ENCODE results near the gene PRKAR1B. TPM values are rescaled to one million over a fixed set of nuclear protein-coding genes. Genes with fewer than 3 reads are reported as not detected.

PRKAR1B gene
- total RNA-seq, 1 experiment from 2014 or later, result 27.2 TPM

DNA sequence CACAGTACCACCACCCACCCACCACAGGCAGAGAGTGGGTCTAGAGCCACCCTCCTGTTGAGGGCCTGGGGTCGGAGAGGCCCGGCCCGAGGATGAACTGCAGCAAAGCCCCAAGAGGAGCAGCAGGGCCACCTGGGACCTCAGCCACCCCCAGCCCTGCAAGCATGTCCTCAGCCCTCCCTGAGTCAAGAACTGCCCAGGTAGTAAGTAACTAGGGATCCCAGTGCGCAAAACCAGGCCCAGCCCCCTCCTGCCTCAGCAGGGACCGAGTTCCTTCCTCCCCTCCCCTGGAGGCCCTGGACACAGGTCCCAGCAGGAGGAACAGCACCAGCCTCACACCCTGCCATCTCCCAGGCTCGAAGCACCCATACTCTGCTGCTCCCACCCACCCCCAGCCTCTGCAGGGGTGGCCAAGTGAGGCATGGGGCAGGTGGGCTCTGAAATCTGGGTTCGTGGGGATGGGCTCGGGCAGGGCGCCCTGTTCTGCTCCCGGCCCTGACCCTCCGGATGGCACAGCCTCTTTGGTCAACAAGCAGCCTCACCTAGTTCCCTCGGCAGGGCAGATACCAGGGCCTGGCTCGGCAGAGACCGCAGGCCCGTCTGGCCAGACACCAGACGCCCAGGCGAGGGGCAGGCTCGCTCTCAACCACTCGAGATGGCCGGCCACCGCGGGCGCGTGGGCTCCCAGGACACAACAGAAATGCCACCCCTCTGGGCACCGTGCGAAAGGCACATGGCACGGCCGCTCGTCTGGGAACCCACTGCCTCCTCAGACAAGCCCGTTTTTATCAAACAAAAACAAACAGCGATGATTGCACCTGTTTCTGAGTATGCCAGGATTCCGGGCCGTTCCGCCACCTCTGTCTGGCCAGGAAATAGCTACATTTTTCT lies 222.6 kb downstream of the PRKAR1B start:
- TF ChIP-seq CTCF (conservative IDR thresholded peaks at IDR 0.05; ENCODE audit: low read depth, low read length) (no peak), EZH2 (IDR thresholded peaks at IDR 0.05; ENCODE audit: borderline replicate concordance, low read depth, low read length, poor library complexity, severe bottlenecking) (no peak)
- intact Hi-C loops (cut with micrococcal nuclease; ENCODE audit: unreplicated experiment), result no loop called here
- no peak overlapping the region for H3K4me3 ChIP-seq (ENCODE audit: low read depth, low read length, poor library complexity, severe bottlenecking)
- H3K27ac ChIP-seq (ENCODE audit: low read depth, low read length, poor library complexity, severe bottlenecking), result no peak overlapping the region
- no peaks in the 10 kb centered on the region for H3K4me1 ChIP-seq (ENCODE audit: insufficient read depth, low read length, poor library complexity, severe bottlenecking)
- no peaks in the 10 kb centered on the region for H3K36me3 ChIP-seq (ENCODE audit: insufficient read depth, low read length, poor library complexity, severe bottlenecking)
- H3K9me3 ChIP-seq (ENCODE audit: low read depth, low read length, poor library complexity, severe bottlenecking), result no peaks in the 10 kb centered on the region
- no peaks in the 10 kb centered on the region for H3K27me3 ChIP-seq (replicated peaks; ENCODE audit: insufficient read depth, low read depth, low read length, poor library complexity)
- ChIA-PET POLR2A (ENCODE audit: low non-redundant PET) (no interaction called here), CTCF (no interaction called here)
- BruUV-seq (replicated peaks), result no TSS peak
- no peak for DNase-seq (ENCODE audit: low spot score)

DNA sequence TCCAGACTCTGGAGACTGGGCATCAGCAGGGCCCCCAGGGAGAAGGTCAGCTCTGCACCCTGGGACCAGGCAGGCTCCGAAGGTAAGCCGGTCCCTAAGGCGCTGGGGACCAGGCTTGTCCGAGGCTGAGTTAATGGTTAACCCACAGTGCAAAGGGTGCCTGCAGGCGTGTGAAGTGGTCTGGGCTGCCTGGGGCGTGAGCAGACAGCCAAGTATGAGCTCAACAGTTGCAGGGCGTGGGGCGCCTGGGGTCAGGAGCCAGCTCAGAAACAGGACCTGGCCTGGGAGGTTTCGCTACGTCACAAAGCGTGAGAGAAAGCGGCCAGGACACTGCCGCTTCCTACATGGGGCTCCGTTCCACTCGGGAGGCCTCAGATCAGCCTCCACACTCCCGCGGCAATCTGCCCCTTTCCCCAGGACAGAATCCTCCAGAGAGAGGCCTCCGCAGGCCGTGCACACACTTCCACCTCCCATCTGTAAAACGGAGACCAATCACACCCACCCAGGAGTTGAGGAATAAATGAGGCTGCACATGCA lies 223.4 kb downstream of the PRKAR1B start:
- no peaks in the 10 kb centered on the region for H3K27me3 ChIP-seq (replicated peaks; ENCODE audit: insufficient read depth, low read depth, low read length, poor library complexity)
- TF ChIP-seq CTCF (conservative IDR thresholded peaks at IDR 0.05; ENCODE audit: low read depth, low read length) (no peak), EZH2 (IDR thresholded peaks at IDR 0.05; ENCODE audit: borderline replicate concordance, low read depth, low read length, poor library complexity, severe bottlenecking) (no peak)
- no peaks in the 10 kb centered on the region for H3K36me3 ChIP-seq (ENCODE audit: insufficient read depth, low read length, poor library complexity, severe bottlenecking)
- intact Hi-C loops (cut with micrococcal nuclease; ENCODE audit: unreplicated experiment), result no loop called here
- H3K4me3 ChIP-seq (ENCODE audit: low read depth, low read length, poor library complexity, severe bottlenecking), result no peak overlapping the region
- BruUV-seq (replicated peaks), result no TSS peak
- H3K9me3 ChIP-seq (ENCODE audit: low read depth, low read length, poor library complexity, severe bottlenecking), result no peaks in the 10 kb centered on the region
- CTCF ChIA-PET, result no interaction called here
- DNase-seq (ENCODE audit: low spot score), result no peak
- H3K4me1 ChIP-seq (ENCODE audit: insufficient read depth, low read length, poor library complexity, severe bottlenecking), result no peaks in the 10 kb centered on the region
- H3K27ac ChIP-seq (ENCODE audit: low read depth, low read length, poor library complexity, severe bottlenecking), result no peak overlapping the region
- POLR2A ChIA-PET (ENCODE audit: low non-redundant PET), result no interaction called here

DNA sequence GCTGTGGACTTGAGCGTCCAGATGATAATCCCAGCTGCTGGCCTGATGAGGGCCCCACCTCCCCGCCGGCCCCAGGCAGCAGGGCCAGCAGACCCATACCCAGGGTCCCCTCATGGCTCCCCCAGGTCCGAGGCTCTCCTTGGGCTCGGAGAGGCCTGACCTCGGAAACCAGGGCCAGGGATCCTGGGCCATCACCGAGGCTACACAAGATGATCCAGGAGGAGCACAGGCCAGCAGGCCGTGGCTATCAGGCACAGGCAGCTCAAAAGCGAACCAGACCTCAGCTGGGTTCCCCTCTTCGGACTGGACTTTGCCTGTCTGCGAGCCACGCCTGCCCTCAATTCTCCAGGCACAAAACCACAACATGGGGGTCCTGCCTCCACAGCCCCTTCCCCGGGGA lies 224.8 kb downstream of the PRKAR1B start:
- no peaks in the 10 kb centered on the region for H3K9me3 ChIP-seq (ENCODE audit: low read depth, low read length, poor library complexity, severe bottlenecking)
- intact Hi-C loops (cut with micrococcal nuclease; ENCODE audit: unreplicated experiment), result no loop called here
- no peaks in the 10 kb centered on the region for H3K27me3 ChIP-seq (replicated peaks; ENCODE audit: insufficient read depth, low read depth, low read length, poor library complexity)
- no TSS peak for BruUV-seq (replicated peaks)
- H3K4me3 ChIP-seq (ENCODE audit: low read depth, low read length, poor library complexity, severe bottlenecking), result no peak overlapping the region
- TF ChIP-seq EZH2 (IDR thresholded peaks at IDR 0.05; ENCODE audit: borderline replicate concordance, low read depth, low read length, poor library complexity, severe bottlenecking) (no peak), CTCF (conservative IDR thresholded peaks at IDR 0.05; ENCODE audit: low read depth, low read length) (no peak)
- DNase-seq (ENCODE audit: low spot score), result no peak
- no peaks in the 10 kb centered on the region for H3K4me1 ChIP-seq (ENCODE audit: insufficient read depth, low read length, poor library complexity, severe bottlenecking)
- H3K27ac ChIP-seq (ENCODE audit: low read depth, low read length, poor library complexity, severe bottlenecking), result no peak overlapping the region
- ChIA-PET CTCF (no interaction called here), POLR2A (ENCODE audit: low non-redundant PET) (no interaction called here)
- H3K36me3 ChIP-seq (ENCODE audit: insufficient read depth, low read length, poor library complexity, severe bottlenecking), result no peaks in the 10 kb centered on the region

All from A673 (cell line).